Bronchial epithelial cell (primary cell): ENCODE data around the gene VSIG10L. TPM values are rescaled to one million over a fixed set of nuclear protein-coding genes. Genes with fewer than 3 reads are reported as not detected.

Source experiments
- DNase-seq: peaks from one replicate; pipeline ENCODE4 v3.0.0-alpha.2; 2010; ENCODE audit warnings: low read depth
- FAIRE-seq: peaks from 2 replicates; lab custom pipeline; 2011; peaks lifted over from hg19 to GRCh38; lab: Jason Lieb, UNC
- H3K27me3 ChIP-seq: 2 replicates; pipeline ENCODE4 v1.5.1; 2011; ENCODE audit warnings: low read length; ENCODE audit not compliant: control insufficient read depth, insufficient read depth
- H3K36me3 ChIP-seq: 2 replicates; pipeline ENCODE4 v1.5.1; 2011; ENCODE audit warnings: low read length; ENCODE audit not compliant: control insufficient read depth, insufficient read depth
- H3K4me3 ChIP-seq: 2 replicates; pipeline ENCODE4 v1.5.1; 2011; ENCODE audit warnings: mild to moderate bottlenecking, low read depth, low read length, control low read depth
- CTCF ChIP-seq: IDR thresholded peaks from 2 replicates; pipeline ENCODE4 v1.5.1; 2011; ENCODE audit warnings: mild to moderate bottlenecking, moderate library complexity, low read length, control low read depth, inconsistent platforms; ENCODE audit not compliant: insufficient read depth, severe bottlenecking
- total RNA-seq: library from RNA; depleted of rRNA; stranded (reverse); fragments of >200 nt; gene quantifications from 2 replicates; pipeline ENCODE4 v1.2.1, GENCODE V29; 2014

VSIG10L gene
- total RNA-seq = 0.53 and 2.8 TPM in 2 replicates

GRCh38 chr19:51341976-51342580 is at the start of gene VSIG10L:
VSIG10L (minus strand) TSS chr19:51342139; CDS start chr19:51342124, 15 bp downstream.
- no peak for FAIRE-seq
- no peak for DNase-seq
- Histone ChIP-seq H3K4me3 (no peak within 1 kb of the TSS), H3K36me3 (peaks cover 3% of the 10 kb centered on the region), H3K27me3 (no peaks in the 10 kb centered on the region)
- no peak for TF ChIP-seq CTCF

GRCh38 chr19:51391073-51391611 is 49.2 kb upstream of the VSIG10L start:
- no peak for DNase-seq
- no peak for FAIRE-seq
- H3K4me3 ChIP-seq = no peak overlapping the region
- no peaks in the 10 kb centered on the region for H3K27me3 ChIP-seq
- H3K36me3 ChIP-seq = no peaks in the 10 kb centered on the region
- TF ChIP-seq CTCF = no peak

- Histone ChIP-seq H3K36me3 (no peaks in the 10 kb centered on the region), H3K27me3 (no peaks in the 10 kb centered on the region), H3K4me3 (no peak overlapping the region)
- no peak for FAIRE-seq
- no peak for TF ChIP-seq CTCF
- no peak for DNase-seq
Observed at GRCh38 chr19:51389143-51389542, 47.2 kb upstream of the VSIG10L start.

GRCh38 chr19:51387924-51388389 is 46.0 kb upstream of the VSIG10L start, which contains the start of gene LIM2:
LIM2 (minus strand) TSS chr19:51387974; CDS start chr19:51387443, 531 bp downstream.
- no peak for DNase-seq
- no peak for TF ChIP-seq CTCF
- FAIRE-seq = no peak
- H3K4me3 ChIP-seq = no peak within 1 kb of the TSS
- H3K27me3 ChIP-seq = no peaks in the 10 kb centered on the region
- no peaks in the 10 kb centered on the region for H3K36me3 ChIP-seq

- FAIRE-seq (no peak), DNase-seq (no peak)
- no peak for TF ChIP-seq CTCF
- Histone ChIP-seq H3K4me3 (no peak overlapping the region), H3K27me3 (no peaks in the 10 kb centered on the region), H3K36me3 (no peaks in the 10 kb centered on the region)
Observed at GRCh38 chr19:51386882-51387520, 45.1 kb upstream of the VSIG10L start.
